Muscle of leg (tissue), 11 donors: ENCODE results near the gene FKRP. TPM values are rescaled to one million over a fixed set of nuclear protein-coding genes. Genes with fewer than 3 reads are reported as not detected.

Experiments used
- DNase-seq: peaks from one replicate; pipeline ENCODE4 v3.0.0; 2013
- H3K27ac ChIP-seq: one replicate; pipeline ENCODE4 v1.5.1; 2013; ENCODE audit warnings: mild to moderate bottlenecking, low read length, control low read depth
- H3K27me3 ChIP-seq: one replicate; pipeline ENCODE4 v1.6.1; 2013; ENCODE audit warnings: low read length; ENCODE audit not compliant: control insufficient read depth, insufficient read depth
- H3K36me3 ChIP-seq: one replicate; pipeline ENCODE4 v1.6.1; 2013; ENCODE audit warnings: low read length; ENCODE audit not compliant: control insufficient read depth, insufficient read depth
- H3K4me1 ChIP-seq: one replicate; pipeline ENCODE4 v1.6.1; 2013; ENCODE audit warnings: low read length; ENCODE audit not compliant: control insufficient read depth, insufficient read depth
- H3K4me3 ChIP-seq: one replicate; pipeline ENCODE4 v1.5.1; 2013; ENCODE audit warnings: low read length, control low read depth
- H3K9me3 ChIP-seq: replicated peaks from 2 replicates; pipeline ENCODE4 v1.6.1; 2013; ENCODE audit warnings: low read depth, low read length; ENCODE audit not compliant: control insufficient read depth
- WGBS: methylation state at CpG from one replicate; pipeline ENCODE4 v1.1.5; 2013; ENCODE audit warnings: missing lambda C conversion rate; ENCODE audit not compliant: insufficient coverage; 5-methylcytosine and 5-hydroxymethylcytosine counted together
- polyA plus RNA-seq, 8 donors: library from polyadenylated mRNA; unstranded; fragments of 120-200 nt; gene quantifications; one replicate each; pipeline versions ENCODE4 v1.2.1 to v1.2.3, GENCODE V29; 2013; ENCODE audit warnings: inconsistent platforms in 1 of 8, low replicate concordance in 1 of 8; ENCODE audit not compliant: insufficient read length in 8 of 8, insufficient read depth in 1 of 8
- total RNA-seq: library from RNA; stranded (reverse); fragments of 120-200 nt; gene quantifications from one replicate; pipeline ENCODE4 v1.2.4, GENCODE V29; 2013

FKRP gene
- total and polyA plus RNA-seq, 9 donors = 14.3 to 22.7 (median 20.0) TPM

GRCh38 chr19:46718934-46719622 lies 26.8 kb upstream of the FKRP start:
- Histone ChIP-seq H3K27me3 (no peaks in the 10 kb centered on the region), H3K4me3 (no peak overlapping the region), H3K36me3 (peaks cover 54% of the 10 kb centered on the region), H3K9me3 (no peaks in the 10 kb centered on the region), H3K4me1 (peaks cover 41% of the 10 kb centered on the region), H3K27ac (no peak overlapping the region)
- DNase-seq = peak; percentile 8
- 73% methylated on average over 6 of the region's 15 CpGs for WGBS

- peaks cover 36% of the 10 kb centered on the region for H3K4me1 ChIP-seq
- peaks cover 62% of the 10 kb centered on the region for H3K36me3 ChIP-seq
- no peak overlapping the region for H3K27ac ChIP-seq
- peak; percentile 11 for DNase-seq
- no peaks in the 10 kb centered on the region for H3K27me3 ChIP-seq
- whole genome bisulfite sequencing = 71% methylated on average over 13 of the region's 25 CpGs
- no peaks in the 10 kb centered on the region for H3K9me3 ChIP-seq
- H3K4me3 ChIP-seq = no peak overlapping the region
These were observed 26.0 kb upstream of the FKRP start for GRCh38 chr19:46719629-46720502.

GRCh38 chr19:46720503-46721239 lies 25.2 kb upstream of the FKRP start:
- H3K27ac ChIP-seq = peak overlapping the region; percentile 1
- H3K4me1 ChIP-seq = peaks cover 33% of the 10 kb centered on the region
- WGBS = 83% methylated on average over 20 of the region's 22 CpGs

DNA sequence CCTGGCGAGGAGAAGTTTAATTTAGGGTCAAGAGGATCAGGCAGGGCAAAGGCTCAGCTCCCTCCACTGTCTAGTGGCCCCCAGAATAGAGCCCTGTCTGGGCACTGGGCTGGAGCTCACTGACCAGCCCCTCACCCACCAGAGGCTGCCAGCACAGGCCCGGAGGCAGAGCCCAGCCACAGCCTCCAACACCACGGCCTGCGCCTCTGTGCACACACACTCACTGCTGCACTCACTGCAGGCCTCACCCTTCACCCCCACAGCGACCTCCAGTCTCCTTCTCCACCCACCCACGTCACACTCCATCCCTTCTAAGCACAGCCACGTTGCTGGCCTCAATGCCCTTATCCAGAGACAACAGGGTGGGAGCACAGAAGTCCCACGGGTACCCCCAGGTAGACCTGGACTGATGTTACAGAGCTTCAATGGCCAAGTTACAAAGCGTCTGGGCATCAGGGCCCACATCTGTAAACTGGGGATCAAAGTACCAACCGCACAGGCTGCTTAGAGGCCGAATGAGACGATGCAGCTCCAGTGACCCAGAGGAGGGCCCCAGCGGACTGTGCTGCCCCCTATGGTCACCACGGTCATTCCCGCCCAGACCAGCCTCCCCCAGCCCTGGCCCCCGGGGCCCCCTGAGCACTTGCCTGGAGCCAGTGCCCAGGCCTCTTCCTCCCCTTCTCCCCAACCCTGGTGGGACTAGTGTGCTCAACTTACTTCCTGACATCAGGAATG lies 24.4 kb upstream of the FKRP start:
- H3K4me1 ChIP-seq = peaks cover 32% of the 10 kb centered on the region
- peak; percentile 10 for DNase-seq
- WGBS = 68% methylated on average over 14 of the region's 16 CpGs
- H3K4me3 ChIP-seq = no peak overlapping the region
- no peaks in the 10 kb centered on the region for H3K9me3 ChIP-seq
- H3K27me3 ChIP-seq = no peaks in the 10 kb centered on the region
- peak overlapping the region; percentile 1 for H3K27ac ChIP-seq
- peaks cover 78% of the 10 kb centered on the region for H3K36me3 ChIP-seq

More at GRCh38 chr19:46720503-46721239, 25.2 kb upstream of the FKRP start:
- peak; percentile 4 for DNase-seq
- H3K36me3 ChIP-seq = peaks cover 70% of the 10 kb centered on the region
- H3K4me3 ChIP-seq = no peak overlapping the region
- no peaks in the 10 kb centered on the region for H3K9me3 ChIP-seq
- no peaks in the 10 kb centered on the region for H3K27me3 ChIP-seq

DNA sequence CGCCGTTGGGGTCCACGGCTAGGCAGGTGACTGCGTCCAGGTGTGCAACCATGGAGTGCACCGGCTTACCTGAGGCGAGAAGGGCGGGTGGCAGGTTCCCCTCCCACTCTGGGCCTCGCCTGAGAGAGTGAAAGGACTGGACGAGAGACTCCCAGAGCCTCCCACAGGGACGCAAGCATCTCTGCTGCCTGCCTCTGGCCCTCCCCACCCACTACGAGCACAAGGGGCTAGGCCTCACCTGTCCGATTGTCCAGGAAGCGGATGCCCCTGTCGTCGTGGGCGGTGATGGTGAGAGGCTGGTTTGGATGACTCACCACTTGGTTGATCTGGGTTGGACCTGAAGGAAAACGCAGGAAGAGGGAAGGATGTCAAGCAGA lies 23.9 kb upstream of the FKRP start:
- Histone ChIP-seq H3K9me3 (no peaks in the 10 kb centered on the region), H3K4me3 (no peak overlapping the region), H3K4me1 (peaks cover 35% of the 10 kb centered on the region), H3K27ac (no peak overlapping the region), H3K36me3 (peaks cover 84% of the 10 kb centered on the region), H3K27me3 (no peaks in the 10 kb centered on the region)
- WGBS = 89% methylated on average over 7 of the region's 17 CpGs
- DNase-seq = peak; percentile 1

DNA sequence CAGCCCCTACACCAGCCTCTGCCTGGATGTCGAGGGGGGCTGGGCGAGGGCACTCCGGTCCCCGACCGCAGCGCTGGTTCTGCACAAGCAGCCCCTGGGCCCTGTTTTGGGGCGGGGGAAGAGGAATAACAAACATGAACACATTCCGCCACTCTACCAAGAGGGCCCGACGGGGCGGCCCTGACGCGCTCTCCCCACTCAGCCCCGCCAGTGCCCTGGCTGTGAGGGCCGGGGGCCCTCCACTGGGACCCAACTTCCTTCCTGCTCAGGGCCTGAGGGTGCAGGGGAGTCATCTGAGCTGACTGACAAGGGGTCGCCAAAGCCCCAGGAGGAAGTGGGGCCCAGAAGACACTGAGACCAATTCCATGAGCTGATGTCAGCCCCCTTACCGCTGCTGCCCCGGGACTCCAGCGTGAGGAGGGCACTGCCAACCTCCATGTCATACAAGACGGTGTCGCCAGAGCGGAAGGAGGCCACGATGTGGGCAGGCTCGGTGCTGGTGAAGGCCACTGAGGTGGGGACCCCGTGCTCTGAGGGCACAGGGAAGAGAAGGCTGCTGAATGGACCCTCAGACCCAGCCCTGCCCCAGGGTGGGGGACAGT lies 23.3 kb upstream of the FKRP start:
- Histone ChIP-seq H3K4me1 (peaks cover 37% of the 10 kb centered on the region), H3K27ac (no peak overlapping the region), H3K4me3 (no peak overlapping the region), H3K36me3 (peaks cover 89% of the 10 kb centered on the region), H3K27me3 (no peaks in the 10 kb centered on the region), H3K9me3 (no peaks in the 10 kb centered on the region)
- WGBS = 85% methylated on average over 19 of the region's 25 CpGs
- DNase-seq = peak; percentile 2

- Histone ChIP-seq H3K27me3 (no peaks in the 10 kb centered on the region), H3K4me1 (peaks cover 37% of the 10 kb centered on the region), H3K27ac (no peak overlapping the region), H3K36me3 (peaks cover 94% of the 10 kb centered on the region), H3K4me3 (no peak overlapping the region), H3K9me3 (no peaks in the 10 kb centered on the region)
- DNase-seq = peak; percentile 5
- 83% methylated on average over 16 of the region's 16 CpGs for WGBS
These were observed 22.8 kb upstream of the FKRP start for GRCh38 chr19:46723023-46723461.

GRCh38 chr19:46723471-46723870 lies 22.4 kb upstream of the FKRP start:
- 100% methylated on average over 6 of the region's 6 CpGs for WGBS
- Histone ChIP-seq H3K27me3 (no peaks in the 10 kb centered on the region), H3K4me1 (peaks cover 39% of the 10 kb centered on the region), H3K9me3 (no peaks in the 10 kb centered on the region), H3K27ac (no peak overlapping the region), H3K4me3 (no peak overlapping the region), H3K36me3 (peaks cover 98% of the 10 kb centered on the region)
- peak; percentile 1 for DNase-seq

DNA sequence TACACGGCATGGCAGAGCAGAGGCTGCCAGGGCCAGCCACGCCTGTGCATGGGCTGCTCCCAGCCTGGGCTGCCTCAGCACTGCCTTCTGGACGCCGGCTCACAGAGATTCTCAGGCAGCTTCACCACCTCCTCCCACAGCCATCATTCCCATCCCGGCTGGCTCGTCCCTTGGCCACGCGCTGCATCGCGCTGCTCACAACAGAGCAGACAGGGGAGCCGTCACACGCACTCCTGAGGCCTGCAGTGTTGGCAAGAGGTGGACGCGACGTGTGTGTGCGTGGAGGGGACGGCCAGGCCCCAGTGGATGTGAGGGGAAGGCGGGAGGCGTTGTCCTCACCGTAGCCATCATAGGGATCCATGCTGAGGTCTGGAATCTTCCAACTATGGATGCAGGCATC lies 21.4 kb upstream of the FKRP start:
- Histone ChIP-seq H3K27me3 (no peaks in the 10 kb centered on the region), H3K4me3 (no peak overlapping the region), H3K27ac (no peak overlapping the region), H3K9me3 (no peaks in the 10 kb centered on the region), H3K36me3 (peaks cover 99% of the 10 kb centered on the region), H3K4me1 (peaks cover 39% of the 10 kb centered on the region)
- 82% methylated on average over 15 of the region's 20 CpGs for WGBS
- DNase-seq = peak; percentile 4
